Measurements from ENCODE around the gene ATF1.
"Not testable (repeated sequence)": the region's sequence is repeated elsewhere in the genome, so short reads cannot be mapped to it uniquely, and the experiment has no call there.

Gene ATF1

DNA sequence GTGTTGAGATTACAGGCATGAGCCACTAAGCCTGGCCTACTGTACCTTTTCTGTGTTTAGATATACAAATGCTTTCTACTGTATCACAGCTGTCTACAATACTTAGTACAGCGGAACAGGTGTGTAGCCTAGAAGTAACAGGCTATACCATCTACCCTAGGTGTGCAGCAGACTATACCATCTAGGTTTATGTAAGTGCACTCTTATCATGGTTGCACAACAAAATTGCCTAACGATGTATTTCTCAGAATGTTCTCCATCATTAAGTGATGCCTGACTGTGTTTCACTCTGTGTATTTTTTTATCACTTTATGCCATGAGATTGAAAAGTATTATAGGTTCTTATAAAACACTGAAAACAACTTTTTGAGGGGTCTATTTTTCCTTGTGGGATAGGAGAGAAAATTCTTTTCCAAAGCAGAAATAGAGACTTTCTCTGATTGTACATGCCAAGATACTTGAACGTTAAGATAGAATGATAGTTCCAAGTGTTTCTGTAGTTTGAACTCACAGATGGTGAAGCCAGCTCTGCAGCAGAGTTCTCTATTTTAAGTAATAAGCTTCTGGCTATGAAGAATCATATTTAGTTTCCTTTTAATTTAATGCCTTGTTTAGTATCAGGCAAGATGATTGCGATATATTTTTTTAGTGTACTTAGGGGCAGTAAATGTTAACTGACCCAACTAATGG is 95.9 kb downstream of the ATF1 start:
- H3K27me3 Mint-ChIP-seq (ENCODE audit: low read depth): no peaks in the 10 kb centered on the region
- TF ChIP-seq, protein P1, sequence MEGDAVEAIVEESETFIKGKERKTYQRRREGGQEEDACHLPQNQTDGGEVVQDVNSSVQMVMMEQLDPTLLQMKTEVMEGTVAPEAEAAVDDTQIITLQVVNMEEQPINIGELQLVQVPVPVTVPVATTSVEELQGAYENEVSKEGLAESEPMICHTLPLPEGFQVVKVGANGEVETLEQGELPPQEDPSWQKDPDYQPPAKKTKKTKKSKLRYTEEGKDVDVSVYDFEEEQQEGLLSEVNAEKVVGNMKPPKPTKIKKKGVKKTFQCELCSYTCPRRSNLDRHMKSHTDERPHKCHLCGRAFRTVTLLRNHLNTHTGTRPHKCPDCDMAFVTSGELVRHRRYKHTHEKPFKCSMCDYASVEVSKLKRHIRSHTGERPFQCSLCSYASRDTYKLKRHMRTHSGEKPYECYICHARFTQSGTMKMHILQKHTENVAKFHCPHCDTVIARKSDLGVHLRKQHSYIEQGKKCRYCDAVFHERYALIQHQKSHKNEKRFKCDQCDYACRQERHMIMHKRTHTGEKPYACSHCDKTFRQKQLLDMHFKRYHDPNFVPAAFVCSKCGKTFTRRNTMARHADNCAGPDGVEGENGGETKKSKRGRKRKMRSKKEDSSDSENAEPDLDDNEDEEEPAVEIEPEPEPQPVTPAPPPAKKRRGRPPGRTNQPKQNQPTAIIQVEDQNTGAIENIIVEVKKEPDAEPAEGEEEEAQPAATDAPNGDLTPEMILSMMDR (IDR thresholded peaks at IDR 0.05; ENCODE audit: unreplicated experiment in 3 of 3): no peak
- H3K36me3 Mint-ChIP-seq (ENCODE audit: low read depth): no peaks in the 10 kb centered on the region
- no peak overlapping the region for H3K4me3 Mint-ChIP-seq
- peaks cover 6% of the 10 kb centered on the region for H3K4me1 Mint-ChIP-seq
- no peak overlapping the region for H3K27ac Mint-ChIP-seq
- peaks cover 6% of the 10 kb centered on the region for H3K9me3 Mint-ChIP-seq

DNA sequence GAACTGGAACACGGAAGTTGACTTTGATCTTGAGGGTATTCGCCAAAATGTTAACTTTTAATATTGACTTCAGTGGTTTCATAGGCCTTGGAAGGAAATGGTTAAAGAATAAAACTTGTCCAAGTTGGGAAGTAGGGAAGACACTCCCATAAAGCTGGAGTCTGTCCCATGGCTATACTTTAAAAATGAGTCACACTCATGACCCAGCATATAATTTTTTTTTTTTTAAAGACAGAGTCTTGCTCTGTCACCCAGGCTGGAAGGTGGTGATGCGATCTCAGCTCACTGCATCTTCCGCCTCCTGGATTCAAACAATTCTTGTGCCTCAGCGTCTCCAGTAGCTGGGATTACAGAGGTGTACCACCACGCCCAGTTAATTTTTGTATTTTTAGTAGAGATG is 98.4 kb downstream of the ATF1 start:
- H3K27me3 Mint-ChIP-seq (ENCODE audit: low read depth): peaks cover 4% of the 10 kb centered on the region
- H3K4me1 Mint-ChIP-seq: peaks cover 6% of the 10 kb centered on the region
- peaks cover 19% of the 10 kb centered on the region for H3K9me3 Mint-ChIP-seq
- H3K27ac Mint-ChIP-seq: no peak overlapping the region
- H3K36me3 Mint-ChIP-seq (ENCODE audit: low read depth): peaks cover 4% of the 10 kb centered on the region
- no peak overlapping the region for H3K4me3 Mint-ChIP-seq
- TF ChIP-seq, protein P1 (IDR thresholded peaks at IDR 0.05; ENCODE audit: unreplicated experiment in 3 of 3): no peak

DNA sequence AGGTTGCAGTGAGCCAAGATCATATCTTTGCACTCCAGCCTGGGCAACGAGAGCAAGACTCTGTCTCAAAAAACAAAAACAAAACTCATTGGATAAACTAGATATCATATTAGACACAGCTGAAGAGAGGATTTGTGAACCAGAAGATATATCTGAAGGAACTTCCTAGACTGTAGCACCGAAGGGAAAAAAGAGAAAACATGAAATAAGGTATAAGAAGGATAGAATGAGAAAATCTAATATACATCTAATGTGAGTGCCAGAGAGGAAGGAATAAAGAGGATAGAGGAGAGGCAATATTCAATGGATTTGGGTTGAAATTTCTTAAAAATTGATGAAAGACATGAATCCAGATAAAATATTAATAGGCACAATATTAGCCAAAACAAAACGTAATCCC is 101.4 kb downstream of the ATF1 start:
- no peak overlapping the region for H3K27ac Mint-ChIP-seq
- TF ChIP-seq, protein P1 (IDR thresholded peaks at IDR 0.05; ENCODE audit: unreplicated experiment in 3 of 3): no peak
- peaks cover 4% of the 10 kb centered on the region for H3K36me3 Mint-ChIP-seq (ENCODE audit: low read depth)
- H3K4me1 Mint-ChIP-seq: no peaks in the 10 kb centered on the region
- H3K9me3 Mint-ChIP-seq: peaks cover 34% of the 10 kb centered on the region
- H3K4me3 Mint-ChIP-seq: no peak overlapping the region
- peaks cover 4% of the 10 kb centered on the region for H3K27me3 Mint-ChIP-seq (ENCODE audit: low read depth)

DNA sequence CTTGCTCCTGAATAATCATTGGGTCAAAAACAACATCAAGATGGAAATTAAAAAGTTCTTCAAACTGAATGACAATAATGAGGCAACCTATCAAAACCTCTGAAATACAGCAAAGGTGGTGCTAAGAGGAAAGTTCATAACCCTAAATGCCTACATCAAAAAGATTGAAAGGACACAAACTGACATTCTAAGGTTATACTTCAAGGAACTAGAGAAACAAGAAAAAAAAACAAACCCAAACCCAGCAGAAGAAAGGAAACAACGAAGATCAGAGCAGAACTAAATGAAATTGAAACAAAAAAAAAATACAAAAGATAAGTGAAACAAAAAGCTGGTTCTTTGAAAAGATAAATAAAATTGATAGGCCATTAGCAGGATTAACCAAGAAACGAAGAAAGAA is 105.0 kb downstream of the ATF1 start:
- H3K36me3 Mint-ChIP-seq (ENCODE audit: low read depth); H3K27ac Mint-ChIP-seq; H3K4me1 Mint-ChIP-seq; H3K4me3 Mint-ChIP-seq; H3K27me3 Mint-ChIP-seq (ENCODE audit: low read depth): not testable (repeated sequence)
- peaks cover 41% of the 10 kb centered on the region for H3K9me3 Mint-ChIP-seq

All from nephron (organoid).